Breast epithelium (tissue), 4 donors: ENCODE results near the gene UFC1. TPM values are rescaled to one million over a fixed set of nuclear protein-coding genes. Genes with fewer than 3 reads are reported as not detected.

Experiments used
- DNase-seq, 2 donors: peaks; one replicate each; pipeline ENCODE4 v3.0.0-alpha.2; 2019; ENCODE audit warnings: low spot score in 2 of 2
- H3K27ac ChIP-seq, 2 donors: fragments of 200-600 bp; sonication (generic) in 1 of 2; one replicate each; pipeline ENCODE4 v1.5.1; 2016 to 2019; ENCODE audit warnings: mild to moderate bottlenecking in 1 of 2
- H3K27me3 ChIP-seq, 2 donors: fragments of 200-600 bp; sonication (generic) in 1 of 2; one replicate each; pipeline versions ENCODE4 v1.5.1 to v1.6.0; 2017 to 2019; ENCODE audit warnings: control low read depth in 1 of 2, mild to moderate bottlenecking in 1 of 2
- H3K36me3 ChIP-seq: fragments of 200-600 bp; one replicate; pipeline ENCODE4 v1.5.1; 2019
- H3K4me1 ChIP-seq, 2 donors: fragments of 200-600 bp; sonication (generic); one replicate each; pipeline ENCODE4 v1.5.1; 2016 to 2019; ENCODE audit warnings: control low read depth in 1 of 2
- H3K4me3 ChIP-seq, 3 donors: fragments of 200-600 bp; sonication (generic); 1 replicate in 2 of 3; 2 replicates in 1 of 3; pipeline ENCODE4 v1.5.1; 2016 to 2019; ENCODE audit warnings: mild to moderate bottlenecking in 3 of 3, moderate library complexity in 2 of 3
- H3K9me3 ChIP-seq, 2 donors: fragments of 200-600 bp; sonication (generic) in 1 of 2; one replicate each; pipeline ENCODE4 v1.5.1; 2016 to 2019; ENCODE audit warnings: control low read depth in 1 of 2
- CTCF ChIP-seq, 3 donors: fragments of 450-650 bp; IDR thresholded peaks; one replicate each; pipeline ENCODE4 v1.5.1; 2016 to 2017; ENCODE audit warnings: antibody characterized with exemption in 3 of 3, mild to moderate bottlenecking in 3 of 3, moderate library complexity in 3 of 3
- POLR2A ChIP-seq: fragments of 450-650 bp; IDR thresholded peaks from one replicate; pipeline ENCODE4 v1.6.1; 2016; ENCODE audit warnings: antibody characterized with exemption, mild to moderate bottlenecking, moderate library complexity
- POLR2AphosphoS5 ChIP-seq, 3 donors: sonication (generic); formaldehyde crosslinking; IDR thresholded peaks; one replicate each; pipeline ENCODE4 v1.6.1; 2017; ENCODE audit warnings: antibody characterized with exemption in 3 of 3
- intact Hi-C: fragments of 100-400 bp; cut with DNase I; formaldehyde crosslinking; loops from one replicate; pipeline ENCODE4 v1.15.1; 2023; ENCODE audit warnings: low total_unique reads
- total RNA-seq, 3 donors: library from RNA; depleted of rRNA; stranded (reverse); fragments of >200 nt; gene quantifications; one replicate each; pipeline ENCODE4 v1.1.0, GENCODE V29; 2016

UFC1 gene
- total RNA-seq, 3 donors from 2014 or later: 76.0 to 90.3 (median 87.5) TPM

- no peak for DNase-seq
- TF ChIP-seq POLR2AphosphoS5 (IDR thresholded peaks at IDR 0.05) (peak in 1 of 3 donors; percentile 76), POLR2A (no peak), CTCF (IDR thresholded peaks at IDR 0.05) (no peak)
- peaks cover 0 to 3% of the 10 kb centered on the region in 2 donors for H3K4me1 ChIP-seq
- H3K9me3 ChIP-seq: no peaks in the 10 kb centered on the region
- H3K27ac ChIP-seq: peak overlapping the region; percentile 2 to 78
- no peaks in the 10 kb centered on the region for H3K27me3 ChIP-seq
- intact Hi-C loops: no loop called here
- no peak overlapping the region for H3K4me3 ChIP-seq
- H3K36me3 ChIP-seq: no peaks in the 10 kb centered on the region
Observed at GRCh38 chr1:161207173-161207572, 53.4 kb downstream of the UFC1 start.

Other genes starting within 250 kb of the UFC1 start
- 10 to 100 TPM in 1 of 3 donors, not detected in 2; 10.7 TPM for gene ITLN2, start 199.2 kb upstream of the UFC1 start, total RNA-seq
- 10 to 100 TPM; 41.1 to 74.3 (median 48.8) TPM for gene F11R, start 132.8 kb upstream of the UFC1 start, total RNA-seq
- 100 to 1,000 TPM in 2 of 3 donors, 10 to 100 TPM in 1; 57.3 to 217 (median 109) TPM for gene TSTD1, start 115.0 kb upstream of the UFC1 start, total RNA-seq
- 10 to 100 TPM; 64.5 to 70.8 (median 64.6) TPM for gene USF1, start 108.0 kb upstream of the UFC1 start, total RNA-seq
- 10 to 100 TPM in 1 of 3 donors, 1 to 10 TPM in 2; 5.2 to 16.5 (median 7.9) TPM for gene ARHGAP30, start 84.1 kb upstream of the UFC1 start, total RNA-seq
- 10 to 100 TPM in 2 of 3 donors, not detected in 1; 28.5 to 56.3 TPM for gene NECTIN4, start 64.4 kb upstream of the UFC1 start, total RNA-seq
- gene KLHDC9, start 55.6 kb upstream of the UFC1 start, total RNA-seq: 1 to 10 TPM; 5.8 to 9.8 (median 8.5) TPM
- gene PFDN2, start 35.9 kb upstream of the UFC1 start, total RNA-seq: 10 to 100 TPM; 32.5 to 50.1 (median 37.0) TPM
- 10 to 100 TPM; 36.3 to 44.5 (median 37.0) TPM for gene NIT1, start 35.9 kb upstream of the UFC1 start, total RNA-seq
- 10 to 100 TPM; 28.7 to 39.0 (median 37.6) TPM for gene DEDD, start 21.3 kb upstream of the UFC1 start, total RNA-seq
- 10 to 100 TPM; 11.7 to 26.9 (median 24.9) TPM for gene USP21, start 5.5 kb downstream of the UFC1 start, total RNA-seq
- gene PPOX, start 12.4 kb downstream of the UFC1 start, total RNA-seq: 10 to 100 TPM; 19.5 to 26.8 (median 25.2) TPM
- gene B4GALT3, start 23.5 kb downstream of the UFC1 start, total RNA-seq: 10 to 100 TPM; 23.4 to 41.3 (median 29.4) TPM
- 10 to 100 TPM in 2 of 3 donors, 1 to 10 TPM in 1; 4.8 to 85.5 (median 24.6) TPM for gene ADAMTS4, start 45.1 kb downstream of the UFC1 start, total RNA-seq
- 100 to 1,000 TPM; 102 to 129 (median 116) TPM for gene NDUFS2, start 48.4 kb downstream of the UFC1 start, total RNA-seq
- 100 to 1,000 TPM in 1 of 3 donors, 10 to 100 TPM in 2; 40.3 to 153 (median 70.1) TPM for gene FCER1G, start 61.3 kb downstream of the UFC1 start, total RNA-seq
- not detected for gene APOA2, start 69.7 kb downstream of the UFC1 start, total RNA-seq
- gene TOMM40L, start 72.1 kb downstream of the UFC1 start, total RNA-seq: 1 to 10 TPM; 6.9 to 9.4 (median 8.2) TPM
- not detected for gene NR1I3, start 84.2 kb downstream of the UFC1 start, total RNA-seq
- 1 to 10 TPM in 1 of 3 donors, under 1 TPM in 2; 0.32 to 2.0 (median 0.73) TPM for gene PCP4L1, start 104.8 kb downstream of the UFC1 start, total RNA-seq
- gene MPZ, start 156.0 kb downstream of the UFC1 start, total RNA-seq: 1 to 10 TPM; 1.3 to 3.6 (median 3.2) TPM
- 10 to 100 TPM; 18.0 to 42.4 (median 23.9) TPM for gene SDHC, start 160.4 kb downstream of the UFC1 start, total RNA-seq
- gene CFAP126, start 213.9 kb downstream of the UFC1 start, total RNA-seq: under 1 TPM in 1 of 3 donors, not detected in 2; 0.66 TPM